Thyroid gland (tissue), 4 donors: Measurements from ENCODE around the gene ACYP1. TPM values are rescaled to one million over a fixed set of nuclear protein-coding genes. Genes with fewer than 3 reads are reported as not detected.
A peak's percentile ranks its signal among the peaks of the same experiment; 100 is the strongest.
"Not testable (repeated sequence)": the region's sequence is repeated elsewhere in the genome, so short reads cannot be mapped to it uniquely, and the experiment has no call there.

Experiments
- DNase-seq, 2 donors: peaks; one replicate each; pipeline ENCODE4 v3.0.0-alpha.2; 2019
- H3K27ac ChIP-seq, 3 donors: fragments of 200-600 bp; sonication (generic); 1 replicate in 2 of 3; 2 replicates in 1 of 3; pipeline ENCODE4 v1.5.1; 2016 to 2019; ENCODE audit warnings: mild to moderate bottlenecking in 1 of 3, moderate library complexity in 1 of 3
- H3K27me3 ChIP-seq: fragments of 200-600 bp; sonication (generic); one replicate; pipeline ENCODE4 v1.5.1; 2019
- H3K36me3 ChIP-seq, 2 donors: fragments of 200-600 bp; sonication (generic); one replicate each; pipeline ENCODE4 v1.5.1; 2016 to 2019
- H3K4me1 ChIP-seq, 2 donors: fragments of 200-600 bp; sonication (generic); one replicate each; pipeline ENCODE4 v1.5.1; 2017 to 2019
- H3K4me3 ChIP-seq, 3 donors: fragments of 200-600 bp; sonication (generic); replicated peaks in 1 of 3; 1 replicate in 2 of 3; 2 replicates in 1 of 3; pipeline ENCODE4 v1.5.1; 2016; ENCODE audit warnings: mild to moderate bottlenecking in 1 of 3
- H3K9me3 ChIP-seq: fragments of 200-600 bp; sonication (generic); one replicate; pipeline ENCODE4 v1.5.1; 2017
- CTCF ChIP-seq, 6 experiments: fragments of 200-600 bp in 3 of 6; fragments of 450-650 bp in 3 of 6; sonication (generic) in 3 of 6; IDR thresholded peaks; one replicate each; pipeline ENCODE4 v1.5.1; 2016 to 2019; ENCODE audit warnings: antibody characterized with exemption in 6 of 6, mild to moderate bottlenecking in 2 of 6, inconsistent platforms in 1 of 6, moderate library complexity in 1 of 6
- POLR2A ChIP-seq, 2 donors: fragments of 450-650 bp; IDR thresholded peaks; one replicate each; pipeline ENCODE4 v1.6.1; 2017; ENCODE audit warnings: antibody characterized with exemption in 2 of 2, mild to moderate bottlenecking in 2 of 2, moderate library complexity in 1 of 2
- WGBS, 2 donors: methylation state at CpG; one replicate each; pipeline ENCODE4 v1.1.5; 2017; 5-methylcytosine and 5-hydroxymethylcytosine counted together
- intact Hi-C: fragments of 100-400 bp; cut with DNase I; formaldehyde crosslinking; loops from one replicate; pipeline ENCODE4 v1.15.1; 2023
- total RNA-seq, 4 donors: library from RNA; depleted of rRNA; stranded (reverse); fragments of >200 nt; gene quantifications; one replicate each; pipeline ENCODE4 v1.2.3, GENCODE V29; 2016

The ACYP1 gene
- total RNA-seq, 4 donors from 2014 or later = 24.0 to 48.8 (median 36.1) TPM

GRCh38 chr14:75070383-75070782 is 6.6 kb upstream of the ACYP1 start:
- DNase-seq = peak; percentile 39 to 58
- H3K4me3 ChIP-seq = no peak overlapping the region
- intact Hi-C loops = no loop called here
- TF ChIP-seq POLR2A (IDR thresholded peaks at IDR 0.05) (no peak), CTCF (IDR thresholded peaks at IDR 0.05) (no peak)
- WGBS, 2 donors = 39 to 67% methylated on average over 4 to 9 of the region's 9 CpGs
- peaks cover 28 to 46% of the 10 kb centered on the region in 2 donors for H3K4me1 ChIP-seq
- H3K27me3 ChIP-seq = no peaks in the 10 kb centered on the region
- H3K36me3 ChIP-seq = no peaks in the 10 kb centered on the region
- peak overlapping the region; percentile 89 to 93 (median 91) for H3K27ac ChIP-seq
- no peaks in the 10 kb centered on the region for H3K9me3 ChIP-seq

- 11 to 33% methylated on average over 3 to 12 of the region's 12 CpGs for WGBS, 2 donors
- Histone ChIP-seq H3K36me3 (no peaks in the 10 kb centered on the region), H3K4me1 (peaks cover 28 to 47% of the 10 kb centered on the region in 2 donors), H3K4me3 (peak overlapping the region in 1 of 3 donors; percentile 37), H3K27me3 (no peaks in the 10 kb centered on the region), H3K9me3 (no peaks in the 10 kb centered on the region), H3K27ac (peak overlapping the region; percentile 89 to 93 (median 91))
- no peak for DNase-seq
- TF ChIP-seq CTCF (IDR thresholded peaks at IDR 0.05) = no peak
- TF ChIP-seq POLR2A (IDR thresholded peaks at IDR 0.05) = no peak
- intact Hi-C loops = loop anchor here (10.0 kb wide), 1 partner anchor 65 kb away; the partner anchor contains the start of gene EIF2B2
Measured at GRCh38 chr14:75069811-75070145, 6.0 kb upstream of the ACYP1 start.

GRCh38 chr14:75069121-75069810 is 5.4 kb upstream of the ACYP1 start, which contains the start of gene ZC2HC1C:
Gene ZC2HC1C (plus strand): TSS chr14:75069641. CDS start chr14:75070574, 933 bp downstream.
- H3K4me3 ChIP-seq = peak within 1 kb of the TSS in 2 of 3 donors; percentile 13 to 37
- intact Hi-C loops = loop anchor here (10.0 kb wide), 1 partner anchor 64 kb away; the partner anchor contains the start of gene EIF2B2
- TF ChIP-seq CTCF (IDR thresholded peaks at IDR 0.05) (no peak), POLR2A (IDR thresholded peaks at IDR 0.05) (peak; percentile 40 to 89)

GRCh38 chr14:75068294-75069120 is 4.7 kb upstream of the ACYP1 start:
- TF ChIP-seq CTCF (IDR thresholded peaks at IDR 0.05) (no peak), POLR2A (IDR thresholded peaks at IDR 0.05) (no peak)
- 14 to 15% methylated on average over 15 of the region's 15 CpGs for WGBS, 2 donors
- H3K36me3 ChIP-seq = no peaks in the 10 kb centered on the region
- no peaks in the 10 kb centered on the region for H3K9me3 ChIP-seq
- H3K27me3 ChIP-seq = no peaks in the 10 kb centered on the region
- DNase-seq = no peak
- peak overlapping the region in 2 of 3 donors; percentile 13 to 37 for H3K4me3 ChIP-seq
- peak overlapping the region; percentile 89 to 93 (median 91) for H3K27ac ChIP-seq
- intact Hi-C loops = loop anchor here (10.0 kb wide), 1 partner anchor 64 kb away; the partner anchor contains the start of gene EIF2B2
- peaks cover 28 to 53% of the 10 kb centered on the region in 2 donors for H3K4me1 ChIP-seq

More at GRCh38 chr14:75069121-75069810, 5.4 kb upstream of the ACYP1 start, which contains the start of gene ZC2HC1C:
- DNase-seq = peak; percentile 98
- peak within 1 kb of the TSS; percentile 89 to 93 (median 91) for H3K27ac ChIP-seq
- H3K9me3 ChIP-seq = no peaks in the 10 kb centered on the region
- no peaks in the 10 kb centered on the region for H3K27me3 ChIP-seq
- H3K36me3 ChIP-seq = no peaks in the 10 kb centered on the region
- peaks cover 28 to 52% of the 10 kb centered on the region in 2 donors for H3K4me1 ChIP-seq
- 0 to 10% methylated on average over 14 to 19 of the region's 58 CpGs for WGBS, 2 donors

- H3K27ac ChIP-seq = peak overlapping the region; percentile 89 to 93 (median 91)
- not testable (repeated sequence) for H3K36me3 ChIP-seq, H3K27me3 ChIP-seq, DNase-seq, H3K9me3 ChIP-seq
- peak overlapping the region in 2 of 3 donors; percentile 13 to 37 for H3K4me3 ChIP-seq
- H3K4me1 ChIP-seq = peaks cover 29 to 54% of the 10 kb centered on the region in 2 donors
- WGBS, 2 donors = 80 to 91% methylated on average over 4 of the region's 4 CpGs
- intact Hi-C loops = loop anchor here (10.0 kb wide), 1 partner anchor 63 kb away; the partner anchor contains the start of gene EIF2B2
Measured at GRCh38 chr14:75067765-75068164, 3.9 kb upstream of the ACYP1 start.
